Epidermal melanocyte (primary cell): ENCODE measurements around the gene CAPN13.

Experiments used
- DNase-seq: peaks from one replicate; pipeline ENCODE4 v3.0.0; 2011; ENCODE audit warnings: low spot score; ENCODE audit not compliant: insufficient read length

CAPN13 gene

DNA sequence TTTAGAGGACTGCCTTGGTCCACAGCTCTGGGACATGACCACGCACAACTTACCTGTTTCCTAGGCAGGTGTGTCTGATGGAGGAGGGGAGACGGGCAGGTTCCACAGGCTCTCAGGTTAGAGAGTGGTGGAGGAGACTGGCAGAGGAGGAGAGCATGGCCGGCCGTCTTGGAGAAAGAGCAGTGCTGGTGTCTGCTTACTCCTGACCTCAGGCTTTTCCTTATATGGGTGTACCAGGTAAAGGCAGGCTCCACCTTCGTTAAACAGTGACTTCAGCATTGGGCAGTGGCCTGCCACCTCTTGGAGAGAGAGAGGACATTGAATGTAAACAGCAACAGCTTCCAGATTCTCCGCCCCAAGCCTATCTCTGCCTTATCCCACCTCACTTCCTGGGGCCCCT is at the start of gene CAPN13:
Gene CAPN13 (minus strand): TSS at position 198 of the 400 bp plus-strand sequence. CDS start 20,121 bp downstream, outside the sequence.
- DNase-seq: no peak

DNA sequence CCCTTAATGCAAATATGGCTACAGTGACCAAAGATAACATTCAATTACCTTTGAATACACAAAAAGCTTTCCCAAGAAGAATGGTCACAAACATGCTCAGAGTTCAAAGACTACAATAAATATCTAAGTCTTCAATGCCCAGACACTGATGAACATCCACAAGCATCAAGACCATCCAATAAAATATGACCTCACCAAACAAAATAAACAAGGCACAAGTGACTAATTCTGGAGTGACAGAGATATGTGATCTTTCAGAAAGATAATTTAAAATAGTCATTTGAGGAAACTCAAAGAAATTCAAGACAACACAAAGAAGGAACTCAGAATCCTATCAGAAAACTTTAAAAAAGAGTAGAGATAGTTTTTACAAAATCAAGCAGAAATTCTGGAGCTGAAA is 40.6 kb upstream of the CAPN13 start:
- DNase-seq: no peak

DNA sequence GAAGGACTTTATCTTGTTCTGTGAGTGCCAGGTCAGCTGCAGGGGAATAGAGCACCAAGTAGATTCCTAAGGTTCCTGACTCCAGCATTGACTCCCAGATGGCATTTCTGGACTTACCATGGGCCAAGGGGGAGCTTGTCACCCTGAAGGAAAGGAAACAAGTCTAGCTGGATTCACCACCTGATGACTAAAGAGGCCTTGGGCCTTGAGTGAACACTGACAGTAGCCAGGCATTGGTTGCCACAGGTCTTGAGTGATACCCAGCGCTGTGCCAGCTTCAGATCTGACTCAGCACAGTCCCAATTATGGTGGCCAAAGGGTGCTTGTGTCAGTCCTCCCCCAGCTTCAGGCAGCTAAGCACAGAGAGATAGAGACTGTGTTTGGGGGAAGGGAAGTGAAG is 40.1 kb upstream of the CAPN13 start:
- DNase-seq: no peak

DNA sequence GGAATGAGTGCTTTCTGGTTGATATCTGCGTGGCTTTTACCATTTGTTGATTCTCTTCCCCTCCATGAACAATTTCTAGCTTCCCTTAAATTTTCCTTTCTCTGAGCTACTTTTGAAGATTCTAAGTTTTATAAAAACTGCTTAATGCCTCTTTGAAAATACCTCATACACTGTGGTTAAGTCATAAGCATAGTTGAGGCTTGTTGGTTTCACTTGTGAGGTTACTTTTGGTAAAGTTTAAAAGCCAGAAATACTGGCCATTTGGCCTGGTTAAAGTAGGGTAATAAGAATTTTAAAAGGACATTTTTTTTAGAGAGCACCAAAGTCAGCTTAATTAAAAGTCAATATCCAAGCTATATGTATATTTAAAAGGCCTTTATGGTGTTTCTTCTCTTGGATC is 21.3 kb upstream of the CAPN13 start:
- no peak for DNase-seq

DNA sequence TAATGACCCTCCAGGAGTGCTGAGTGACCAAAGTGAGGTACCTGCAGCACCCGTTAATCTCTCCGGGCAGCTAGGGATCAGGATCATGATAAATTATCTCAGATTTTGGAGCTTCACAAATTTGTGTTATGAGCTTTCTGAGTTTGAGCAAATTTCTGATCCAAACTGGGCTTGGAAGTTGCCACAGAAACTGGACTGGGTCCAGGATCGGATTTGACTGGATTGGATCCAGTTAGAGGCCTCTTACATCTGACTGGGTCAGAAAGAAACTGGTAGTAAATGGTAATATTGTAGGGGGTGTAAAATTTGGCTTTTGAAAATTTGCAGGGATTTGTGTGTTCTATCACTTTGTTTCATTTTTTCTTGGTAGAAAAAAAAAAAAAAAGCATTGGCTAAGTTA is 19.7 kb upstream of the CAPN13 start:
- DNase-seq: no peak

- no peak for DNase-seq
Measured at GRCh38 chr2:30826481-30826880, 19.2 kb upstream of the CAPN13 start.

DNA sequence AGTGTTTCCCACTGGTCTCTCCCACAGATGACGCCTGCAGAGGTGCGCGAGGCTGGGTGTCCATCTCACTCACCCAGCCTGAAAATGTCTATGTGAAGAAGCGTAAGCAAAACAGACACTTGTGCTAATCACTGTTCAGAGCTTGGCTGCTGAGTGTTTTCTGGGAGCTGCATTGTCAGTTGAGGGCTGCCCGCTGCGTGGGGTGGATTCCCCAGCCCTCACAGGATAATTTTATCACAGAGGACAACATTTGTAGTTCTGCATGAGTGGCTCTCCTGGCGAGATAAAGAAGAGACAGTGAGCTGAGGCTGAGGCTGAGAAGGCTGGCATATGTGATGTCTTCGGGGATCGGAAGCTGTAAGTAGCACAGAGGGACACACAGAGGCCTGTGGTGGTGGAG is 16.2 kb upstream of the CAPN13 start:
- DNase-seq: no peak

DNA sequence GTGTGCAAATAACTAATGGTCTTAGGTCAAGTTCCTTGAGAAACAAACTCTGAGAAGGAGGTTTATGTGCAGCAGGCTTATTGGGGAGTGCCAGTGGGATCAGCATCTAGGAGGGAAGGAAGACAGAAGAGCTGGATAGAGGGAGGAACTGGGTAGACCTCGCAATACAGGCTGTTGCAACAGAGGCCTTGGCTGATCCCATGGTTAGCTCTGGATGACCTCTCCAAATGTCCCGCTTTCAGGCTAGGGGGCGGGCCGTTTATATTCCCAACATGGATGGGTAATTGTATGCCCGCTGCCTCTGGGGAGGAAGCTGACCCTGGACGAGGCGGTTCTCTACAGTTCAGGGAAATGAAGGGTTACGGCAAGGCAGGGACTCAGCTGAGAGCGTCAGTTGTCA is 14.7 kb upstream of the CAPN13 start:
- DNase-seq: no peak

DNA sequence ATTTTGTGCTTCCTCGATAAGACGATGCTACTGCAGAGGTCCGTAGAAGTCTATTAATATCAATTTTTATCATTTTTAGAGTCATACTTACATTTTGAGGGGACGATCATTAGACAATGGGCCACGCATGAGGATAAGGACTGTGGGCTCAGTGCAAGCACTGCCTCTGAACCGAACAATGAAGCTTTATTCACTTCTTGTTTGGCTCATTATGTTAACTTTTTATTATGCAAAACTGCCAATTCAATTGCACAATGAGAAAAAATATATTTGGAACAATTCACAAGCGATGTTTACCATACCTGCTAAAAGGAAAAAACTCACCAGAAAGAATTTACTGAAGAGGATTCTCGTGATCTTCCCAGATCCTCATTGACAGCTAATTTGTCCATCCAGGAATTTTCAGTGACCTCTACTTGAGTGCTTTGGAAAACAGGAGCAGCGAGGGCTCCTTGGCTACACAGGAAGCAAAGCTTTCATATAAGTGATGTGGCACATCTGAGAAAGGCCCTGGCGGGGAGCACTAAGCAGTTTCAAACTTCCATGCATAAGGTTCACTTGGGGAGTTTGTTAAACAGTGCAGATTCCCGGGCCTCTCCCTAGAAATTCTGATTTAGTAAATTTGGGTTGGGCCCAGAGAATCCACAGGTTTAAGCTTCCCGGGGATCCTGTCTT is 13.3 kb upstream of the CAPN13 start:
- DNase-seq: no peak

- no peak for DNase-seq
Measured at GRCh38 chr2:30809938-30810337, 2.7 kb upstream of the CAPN13 start.

GRCh38 chr2:30808695-30809094 is 1.4 kb upstream of the CAPN13 start:
- no peak for DNase-seq

- no peak for DNase-seq
Measured at GRCh38 chr2:30803281-30803680, 4.0 kb downstream of the CAPN13 start.

- no peak for DNase-seq
Measured at GRCh38 chr2:30802611-30803010, 4.6 kb downstream of the CAPN13 start.

DNA sequence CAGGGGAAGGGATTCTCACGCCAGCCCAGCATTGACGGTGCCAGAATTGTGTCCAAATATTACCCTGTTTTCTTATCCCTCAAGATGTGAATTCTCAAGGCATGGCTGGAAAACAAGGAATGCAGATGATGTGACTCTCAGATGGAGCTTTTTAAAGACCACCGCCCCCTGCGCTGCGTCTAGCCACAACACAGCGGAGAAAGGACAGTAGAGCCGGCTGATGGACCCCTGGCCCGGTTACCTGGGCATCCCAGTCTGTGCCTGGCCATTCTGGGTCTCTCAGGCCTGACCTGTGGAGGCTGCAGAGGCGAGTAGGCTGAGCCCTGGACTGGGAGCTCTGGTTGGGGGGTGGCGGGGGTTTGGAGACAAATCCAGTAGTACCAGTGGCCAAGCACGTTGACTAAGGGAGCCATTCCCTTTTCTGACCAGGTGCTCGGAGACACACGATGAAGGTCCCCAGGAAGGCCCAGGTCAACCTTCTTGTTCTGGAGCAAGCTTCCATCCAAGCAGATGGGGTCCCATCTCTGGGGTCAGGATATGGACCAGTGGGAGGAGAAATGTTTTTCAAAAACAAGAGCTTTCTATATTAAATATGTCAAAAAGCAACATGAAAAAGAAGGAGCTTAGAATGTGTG is 5.3 kb downstream of the CAPN13 start:
- no peak for DNase-seq

- no peak for DNase-seq
Measured at GRCh38 chr2:30800159-30800558, 7.1 kb downstream of the CAPN13 start.

- no peak for DNase-seq
Measured at GRCh38 chr2:30799366-30799765, 7.9 kb downstream of the CAPN13 start.

DNA sequence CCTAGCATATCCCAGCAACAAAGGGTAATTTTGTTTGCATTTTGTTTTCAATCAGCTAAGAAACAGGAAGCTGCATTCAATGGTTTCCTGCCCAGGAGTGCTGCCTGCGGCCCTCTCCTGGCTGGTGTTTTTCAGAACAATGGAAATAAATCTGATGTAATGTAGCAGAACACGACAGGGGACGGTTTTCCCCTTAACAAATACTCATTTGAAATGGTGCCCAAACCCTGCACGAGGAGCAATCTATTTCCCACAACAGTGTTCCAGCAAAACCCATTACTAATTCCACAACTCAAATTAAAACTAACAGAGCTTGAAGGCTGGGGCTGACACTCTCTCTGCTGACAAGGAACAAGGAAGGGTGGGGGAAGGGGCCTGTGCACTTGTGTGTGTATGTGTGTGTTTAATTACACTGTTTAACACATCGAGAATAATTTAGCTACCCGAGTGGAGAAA is 8.7 kb downstream of the CAPN13 start:
- no peak for DNase-seq

DNA sequence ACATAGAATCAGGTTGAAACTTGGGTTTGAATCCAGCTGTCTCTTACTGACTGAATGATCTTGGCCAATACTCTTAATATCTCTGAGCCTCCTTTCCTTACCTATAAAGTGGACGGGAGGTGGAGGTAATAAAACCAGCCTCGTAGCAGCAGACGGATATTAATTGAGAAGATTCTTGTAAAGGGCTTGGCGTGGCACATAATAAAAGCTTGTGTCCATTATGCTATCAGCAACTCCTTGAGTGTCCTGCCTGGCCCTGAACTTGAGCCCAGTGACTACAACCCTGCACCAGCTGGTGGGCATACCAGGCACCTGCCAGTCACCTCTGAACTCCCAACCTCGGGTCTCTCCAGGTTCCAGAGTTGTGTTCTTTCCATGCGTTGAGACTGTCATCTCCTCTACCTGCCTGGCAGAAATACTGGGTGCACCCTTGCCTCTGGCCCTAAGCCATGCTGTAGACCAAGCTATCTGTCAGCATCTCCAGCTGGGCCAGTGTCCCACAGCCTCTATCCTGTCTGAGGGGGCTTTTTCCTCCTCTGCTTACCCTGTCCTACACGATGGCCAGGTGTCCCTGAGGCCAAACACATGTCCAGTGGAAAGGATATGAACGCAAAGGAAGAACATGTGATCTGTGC is 9.7 kb downstream of the CAPN13 start:
- no peak for DNase-seq

GRCh38 chr2:30796699-30797098 is 10.5 kb downstream of the CAPN13 start:
- no peak for DNase-seq

DNA sequence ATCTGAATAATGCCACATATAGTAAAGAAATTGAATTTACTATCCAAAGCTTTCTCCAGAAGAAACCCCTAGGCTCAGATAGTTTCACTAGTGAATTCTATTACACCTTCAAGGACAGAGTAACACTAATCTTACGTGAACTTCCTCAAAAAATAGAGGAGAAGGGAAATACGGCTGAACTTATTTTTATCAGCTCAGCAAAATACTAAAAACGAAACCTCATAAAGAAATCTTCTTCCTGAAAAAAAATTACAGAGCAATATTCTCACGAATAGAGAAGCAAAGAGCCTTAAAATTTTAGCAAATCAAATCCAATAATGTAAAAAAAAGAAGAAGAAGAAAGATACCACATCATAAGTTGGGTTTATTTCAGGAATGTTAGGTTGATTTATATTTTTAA is 14.7 kb downstream of the CAPN13 start:
- no peak for DNase-seq

- DNase-seq: no peak
Measured at GRCh38 chr2:30790879-30791278, 16.4 kb downstream of the CAPN13 start.

GRCh38 chr2:30789670-30790210 is 17.5 kb downstream of the CAPN13 start:
- DNase-seq: no peak
